GM12878 (cell line): ENCODE results near the gene SIAH2. TPM values are rescaled to one million over a fixed set of nuclear protein-coding genes. Genes with fewer than 3 reads are reported as not detected.
A peak's percentile ranks its signal among the peaks of the same experiment; 100 is the strongest.

Experiments used
- BHLHE40 ChIP-seq, 2 experiments: fragments of 450-650 bp in 1 of 2; IDR thresholded peaks; 2 replicates each; pipeline ENCODE4 v1.6.1; 2011 to 2017; ENCODE audit warnings: low read depth in 2 of 2, borderline replicate concordance in 1 of 2, improper control_type of control experiment in 1 of 2, low read length in 1 of 2, mild to moderate bottlenecking in 1 of 2
- CBFB ChIP-seq: IDR thresholded peaks from 2 replicates; pipeline ENCODE4 v1.6.1; 2016; ENCODE audit warnings: antibody characterized with exemption, low read depth
- CEBPB ChIP-seq, 2 experiments: fragments of 150-350 bp in 1 of 2; IDR thresholded peaks; 2 replicates each; pipeline ENCODE4 v1.6.1; 2012 to 2014; ENCODE audit warnings: low read depth in 2 of 2, low read length in 2 of 2, borderline replicate concordance in 1 of 2, inconsistent platforms in 1 of 2
- GABPA ChIP-seq: IDR thresholded peaks from 2 replicates; pipeline ENCODE4 v1.6.1; 2014; ENCODE audit warnings: antibody characterized with exemption, low read depth, mild to moderate bottlenecking, inconsistent platforms
- IKZF1 ChIP-seq: fragments of 450-650 bp; conservative IDR thresholded peaks from 2 replicates; pipeline ENCODE4 v1.6.1; 2017; ENCODE audit warnings: antibody characterized with exemption, mild to moderate bottlenecking
- JUNB ChIP-seq: IDR thresholded peaks from 2 replicates; pipeline ENCODE4 v1.6.1; 2016; ENCODE audit warnings: antibody characterized with exemption, mild to moderate bottlenecking
- POLR2AphosphoS2 ChIP-seq: IDR thresholded peaks from 2 replicates; pipeline ENCODE4 v1.6.1; 2011; ENCODE audit warnings: low read depth, mild to moderate bottlenecking, low read length, improper control_type of control experiment, moderate library complexity
- RBBP5 ChIP-seq: fragments of 200-600 bp; sonication (generic); conservative IDR thresholded peaks from 2 replicates; pipeline ENCODE4 v1.6.1; 2016
- RELA ChIP-seq: fragments of 450-650 bp; IDR thresholded peaks from 2 replicates; pipeline ENCODE4 v1.8.0; 2014; ENCODE audit warnings: borderline replicate concordance; ENCODE audit not compliant: partially characterized antibody
- SUPT20H ChIP-seq: IDR thresholded peaks from 2 replicates; pipeline ENCODE4 v1.6.1; 2011; ENCODE audit warnings: low read depth, mild to moderate bottlenecking, low read length, moderate library complexity, borderline replicate concordance; ENCODE audit not compliant: control insufficient read depth
- TAF1 ChIP-seq: IDR thresholded peaks from 2 replicates; pipeline ENCODE4 v1.6.1; 2011; ENCODE audit warnings: mild to moderate bottlenecking, low read depth, low read length, borderline replicate concordance
- YY1 ChIP-seq: IDR thresholded peaks from 2 replicates; pipeline ENCODE4 v1.6.1; 2011; ENCODE audit warnings: low read depth, mild to moderate bottlenecking, low read length
- polyA plus RNA-seq, 11 experiments: library from polyadenylated mRNA; depleted of rRNA in 4 of 11; unstranded in 6 of 11; stranded (reverse) in 5 of 11; fragments of >200 nt; fragmentation: Nextera tagmentation in 4 of 11; fragmentation: Illumina TruSeq in 1 of 11; extraction: Ambion mirVana in 4 of 11; extraction: Trizol in 1 of 11; gene quantifications; 1 replicate in 1 of 11; 2 replicates in 10 of 11; pipeline versions ENCODE4 v1.2.1 to v1.2.3, GENCODE V29; 2011 to 2016; ENCODE audit warnings: inconsistent platforms in 2 of 11, missing spikeins in 2 of 11, low read depth in 1 of 11
- total RNA-seq, 4 experiments: library from RNA; depleted of rRNA in 3 of 4; stranded (reverse); fragments of >200 nt in 3 of 4; fragmentation: Illumina TruSeq in 1 of 4; extraction: Trizol in 1 of 4; gene quantifications; 2 replicates each; pipeline versions ENCODE4 v1.2.1 to v1.2.3, GENCODE V29; 2013 to 2021
- TF ChIP-seq, protein P1 (sequence below): IDR thresholded peaks from 2 replicates; pipeline ENCODE4 v1.6.1; 2011; ENCODE audit warnings: low read depth, mild to moderate bottlenecking, low read length, moderate library complexity, borderline replicate concordance; ENCODE audit errors: extremely low read depth
- TF ChIP-seq, protein P2 (sequence below): fragments of 450-650 bp; IDR thresholded peaks from 2 replicates; pipeline ENCODE4 v1.6.1; 2014; ENCODE audit warnings: mild to moderate bottlenecking
- TF ChIP-seq, protein P3 (sequence below): fragments of 450-650 bp; formaldehyde crosslinking; IDR thresholded peaks from 2 replicates; pipeline ENCODE4 v1.5.0; 2022; ENCODE audit warnings: mild to moderate bottlenecking, missing genetic modification characterization
- TF ChIP-seq, protein P4 (sequence below): IDR thresholded peaks from 2 replicates; pipeline ENCODE4 v1.6.1; 2012; ENCODE audit warnings: low read depth, low read length, improper control_type of control experiment
- TF ChIP-seq, protein P5 (sequence below): fragments of 450-650 bp; IDR thresholded peaks from 2 replicates; pipeline ENCODE4 v1.6.1; 2018; ENCODE audit warnings: borderline replicate concordance, mild to moderate bottlenecking; ENCODE audit not compliant: partially characterized antibody
- TF ChIP-seq, protein P6 (sequence below): IDR thresholded peaks from 2 replicates; pipeline ENCODE4 v1.6.1; 2011; ENCODE audit warnings: borderline replicate concordance, low read depth, mild to moderate bottlenecking, moderate library complexity, mixed read lengths, low read length; ENCODE audit not compliant: insufficient read depth; ENCODE audit errors: extremely low read length

The SIAH2 gene
- total and polyA plus RNA-seq, 10 of the 15 experiments (the other 5 are each of a cell fraction or from before 2014, with no cell fraction given): 3.3 to 51.5 (median 29.7) TPM

DNA sequence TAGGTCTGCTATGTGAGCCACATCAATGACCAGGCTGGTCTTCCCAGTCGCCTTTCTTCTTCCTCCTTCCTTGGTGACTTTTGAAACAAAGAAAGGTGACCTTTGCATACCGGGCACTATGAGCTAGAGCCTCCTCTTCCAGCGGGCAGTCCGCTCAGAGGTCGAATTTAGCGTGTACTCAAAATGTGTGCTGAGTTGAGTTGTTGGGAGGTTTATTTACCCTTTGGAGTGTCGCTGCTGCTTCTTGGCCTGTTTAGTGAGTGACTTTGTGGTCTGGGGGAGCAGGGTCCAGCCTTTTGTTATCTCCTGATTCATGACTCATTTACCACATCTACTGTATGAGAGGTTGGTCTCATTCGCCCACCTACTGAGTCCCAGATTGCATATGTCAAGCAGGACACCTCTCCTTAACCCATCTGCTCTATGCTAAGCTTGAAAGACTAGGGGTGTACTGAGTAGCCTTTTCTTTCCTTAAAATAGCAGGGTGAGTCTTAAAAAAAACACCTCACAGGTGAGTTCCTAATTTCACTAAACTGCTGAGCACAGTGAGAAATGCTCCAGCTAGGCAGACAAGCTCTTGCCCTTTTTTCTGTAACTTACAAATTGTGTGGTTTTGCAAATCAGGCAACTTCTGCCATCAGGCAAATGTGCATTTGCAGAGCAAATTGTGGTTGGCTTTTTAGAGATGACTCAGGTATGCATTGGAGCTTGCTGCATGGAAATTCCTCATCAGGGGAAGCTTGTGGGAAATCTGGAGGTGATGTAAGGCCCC lies 3.2 kb upstream of the SIAH2 start (continued):
- TF ChIP-seq, protein P1, sequence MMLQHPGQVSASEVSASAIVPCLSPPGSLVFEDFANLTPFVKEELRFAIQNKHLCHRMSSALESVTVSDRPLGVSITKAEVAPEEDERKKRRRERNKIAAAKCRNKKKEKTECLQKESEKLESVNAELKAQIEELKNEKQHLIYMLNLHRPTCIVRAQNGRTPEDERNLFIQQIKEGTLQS: no peak
- TF ChIP-seq BHLHE40 (IDR thresholded peaks at IDR 0.05; ENCODE audit: borderline replicate concordance in 1 of 2, low read depth in 2 of 2, low read length in 1 of 2) (peak; percentile 39 to 69; a peak in 1 of 4 replicates), IKZF1 (peak; percentile 79), YY1 (no peak), RELA (no peak), GABPA (0 out of 2 replicates have a peak, but pooled peaks have one; percentile 31), CEBPB (IDR thresholded peaks at IDR 0.05; ENCODE audit: borderline replicate concordance in 1 of 2, low read depth in 2 of 2, low read length in 2 of 2) (peak in 1 of 2 experiments; percentile 83; a peak in 2 of 4 replicates), CBFB (peak; percentile 55; the same call in 1 of the 2 replicates), JUNB (peak; percentile 75; the same call in 1 of the 2 replicates), SUPT20H (no peak), POLR2AphosphoS2 (no peak), RBBP5 (no peak), TAF1 (0 out of 2 replicates have a peak, but pooled peaks have one; percentile 23)
- TF ChIP-seq, protein P2, sequence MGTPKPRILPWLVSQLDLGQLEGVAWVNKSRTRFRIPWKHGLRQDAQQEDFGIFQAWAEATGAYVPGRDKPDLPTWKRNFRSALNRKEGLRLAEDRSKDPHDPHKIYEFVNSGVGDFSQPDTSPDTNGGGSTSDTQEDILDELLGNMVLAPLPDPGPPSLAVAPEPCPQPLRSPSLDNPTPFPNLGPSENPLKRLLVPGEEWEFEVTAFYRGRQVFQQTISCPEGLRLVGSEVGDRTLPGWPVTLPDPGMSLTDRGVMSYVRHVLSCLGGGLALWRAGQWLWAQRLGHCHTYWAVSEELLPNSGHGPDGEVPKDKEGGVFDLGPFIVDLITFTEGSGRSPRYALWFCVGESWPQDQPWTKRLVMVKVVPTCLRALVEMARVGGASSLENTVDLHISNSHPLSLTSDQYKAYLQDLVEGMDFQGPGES: no peak
- TF ChIP-seq, protein P3, sequence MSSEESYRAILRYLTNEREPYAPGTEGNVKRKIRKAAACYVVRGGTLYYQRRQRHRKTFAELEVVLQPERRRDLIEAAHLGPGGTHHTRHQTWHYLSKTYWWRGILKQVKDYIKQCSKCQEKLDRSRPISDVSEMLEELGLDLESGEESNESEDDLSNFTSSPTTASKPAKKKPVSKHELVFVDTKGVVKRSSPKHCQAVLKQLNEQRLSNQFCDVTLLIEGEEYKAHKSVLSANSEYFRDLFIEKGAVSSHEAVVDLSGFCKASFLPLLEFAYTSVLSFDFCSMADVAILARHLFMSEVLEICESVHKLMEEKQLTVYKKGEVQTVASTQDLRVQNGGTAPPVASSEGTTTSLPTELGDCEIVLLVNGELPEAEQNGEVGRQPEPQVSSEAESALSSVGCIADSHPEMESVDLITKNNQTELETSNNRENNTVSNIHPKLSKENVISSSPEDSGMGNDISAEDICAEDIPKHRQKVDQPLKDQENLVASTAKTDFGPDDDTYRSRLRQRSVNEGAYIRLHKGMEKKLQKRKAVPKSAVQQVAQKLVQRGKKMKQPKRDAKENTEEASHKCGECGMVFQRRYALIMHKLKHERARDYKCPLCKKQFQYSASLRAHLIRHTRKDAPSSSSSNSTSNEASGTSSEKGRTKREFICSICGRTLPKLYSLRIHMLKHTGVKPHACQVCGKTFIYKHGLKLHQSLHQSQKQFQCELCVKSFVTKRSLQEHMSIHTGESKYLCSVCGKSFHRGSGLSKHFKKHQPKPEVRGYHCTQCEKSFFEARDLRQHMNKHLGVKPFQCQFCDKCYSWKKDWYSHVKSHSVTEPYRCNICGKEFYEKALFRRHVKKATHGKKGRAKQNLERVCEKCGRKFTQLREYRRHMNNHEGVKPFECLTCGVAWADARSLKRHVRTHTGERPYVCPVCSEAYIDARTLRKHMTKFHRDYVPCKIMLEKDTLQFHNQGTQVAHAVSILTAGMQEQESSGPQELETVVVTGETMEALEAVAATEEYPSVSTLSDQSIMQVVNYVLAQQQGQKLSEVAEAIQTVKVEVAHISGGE (CRISPR knock-in tag): no peak
- TF ChIP-seq, protein P4, sequence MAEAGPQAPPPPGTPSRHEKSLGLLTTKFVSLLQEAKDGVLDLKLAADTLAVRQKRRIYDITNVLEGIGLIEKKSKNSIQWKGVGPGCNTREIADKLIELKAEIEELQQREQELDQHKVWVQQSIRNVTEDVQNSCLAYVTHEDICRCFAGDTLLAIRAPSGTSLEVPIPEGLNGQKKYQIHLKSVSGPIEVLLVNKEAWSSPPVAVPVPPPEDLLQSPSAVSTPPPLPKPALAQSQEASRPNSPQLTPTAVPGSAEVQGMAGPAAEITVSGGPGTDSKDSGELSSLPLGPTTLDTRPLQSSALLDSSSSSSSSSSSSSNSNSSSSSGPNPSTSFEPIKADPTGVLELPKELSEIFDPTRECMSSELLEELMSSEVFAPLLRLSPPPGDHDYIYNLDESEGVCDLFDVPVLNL: no peak
- TF ChIP-seq, protein P5, sequence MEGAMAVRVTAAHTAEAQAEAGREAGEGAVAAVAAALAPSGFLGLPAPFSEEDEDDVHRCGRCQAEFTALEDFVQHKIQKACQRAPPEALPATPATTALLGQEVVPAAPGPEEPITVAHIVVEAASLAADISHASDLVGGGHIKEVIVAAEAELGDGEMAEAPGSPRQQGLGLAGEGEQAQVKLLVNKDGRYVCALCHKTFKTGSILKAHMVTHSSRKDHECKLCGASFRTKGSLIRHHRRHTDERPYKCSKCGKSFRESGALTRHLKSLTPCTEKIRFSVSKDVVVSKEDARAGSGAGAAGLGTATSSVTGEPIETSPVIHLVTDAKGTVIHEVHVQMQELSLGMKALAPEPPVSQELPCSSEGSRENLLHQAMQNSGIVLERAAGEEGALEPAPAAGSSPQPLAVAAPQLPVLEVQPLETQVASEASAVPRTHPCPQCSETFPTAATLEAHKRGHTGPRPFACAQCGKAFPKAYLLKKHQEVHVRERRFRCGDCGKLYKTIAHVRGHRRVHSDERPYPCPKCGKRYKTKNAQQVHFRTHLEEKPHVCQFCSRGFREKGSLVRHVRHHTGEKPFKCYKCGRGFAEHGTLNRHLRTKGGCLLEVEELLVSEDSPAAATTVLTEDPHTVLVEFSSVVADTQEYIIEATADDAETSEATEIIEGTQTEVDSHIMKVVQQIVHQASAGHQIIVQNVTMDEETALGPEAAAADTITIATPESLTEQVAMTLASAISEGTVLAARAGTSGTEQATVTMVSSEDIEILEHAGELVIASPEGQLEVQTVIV: no peak
- TF ChIP-seq, protein P6, sequence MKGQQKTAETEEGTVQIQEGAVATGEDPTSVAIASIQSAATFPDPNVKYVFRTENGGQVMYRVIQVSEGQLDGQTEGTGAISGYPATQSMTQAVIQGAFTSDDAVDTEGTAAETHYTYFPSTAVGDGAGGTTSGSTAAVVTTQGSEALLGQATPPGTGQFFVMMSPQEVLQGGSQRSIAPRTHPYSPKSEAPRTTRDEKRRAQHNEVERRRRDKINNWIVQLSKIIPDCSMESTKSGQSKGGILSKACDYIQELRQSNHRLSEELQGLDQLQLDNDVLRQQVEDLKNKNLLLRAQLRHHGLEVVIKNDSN: no peak
